H1 (cell line): Measurements from ENCODE around the gene FADD. TPM values are rescaled to one million over a fixed set of nuclear protein-coding genes. Genes with fewer than 3 reads are reported as not detected.

Source experiments
- CTCF ChIA-PET: fragments of 300-600 bp; sonication (Branson Sonifier 250); formaldehyde crosslinking; loops from one replicate; lab custom pipeline; 2021; ENCODE audit not compliant: partially characterized antibody; lab: Charles Lee
- POLR2A ChIA-PET: fragments of 300-600 bp; sonication (Branson Sonifier 250); formaldehyde crosslinking; loops from one replicate; lab custom pipeline; 2021; ENCODE audit warnings: inconsistent platforms; ENCODE audit not compliant: partially characterized antibody; lab: Charles Lee
- DNase-seq, 2 experiments: peaks; one replicate each; pipeline versions ENCODE4 v3.0.0 to v3.0.0-alpha.2; 2010 to 2022; ENCODE audit warnings: low spot score in 2 of 2, low read depth in 1 of 2, mixed read lengths in 1 of 2
- FAIRE-seq: peaks from 2 replicates; lab custom pipeline; 2011; peaks lifted over from hg19 to GRCh38; lab: Jason Lieb, UNC
- H2AFZ ChIP-seq: 2 replicates; pipeline ENCODE4 v1.8.1; 2012; ENCODE audit warnings: low read length, inconsistent platforms
- H2AK5ac ChIP-seq: 2 replicates; pipeline ENCODE4 v1.6.1; 2013; ENCODE audit warnings: low read depth, low read length
- H2BK120ac ChIP-seq: replicated peaks from 2 replicates; pipeline ENCODE3; 2013; ENCODE audit warnings: low read depth, low read length, inconsistent platforms
- H2BK12ac ChIP-seq: 2 replicates; pipeline ENCODE4 v1.6.1; 2013; ENCODE audit warnings: low read depth, low read length
- H2BK15ac ChIP-seq: 2 replicates; pipeline ENCODE4 v1.6.1; 2013; ENCODE audit warnings: low read length
- H2BK20ac ChIP-seq: 2 replicates; pipeline ENCODE4 v1.6.1; 2013; ENCODE audit warnings: low read length
- H2BK5ac ChIP-seq: 2 replicates; pipeline ENCODE4 v1.6.1; 2013; ENCODE audit warnings: low read depth, low read length
- H3K14ac ChIP-seq: 2 replicates; pipeline ENCODE4 v1.6.1; 2013; ENCODE audit warnings: inconsistent platforms; ENCODE audit not compliant: insufficient read length
- H3K18ac ChIP-seq: 2 replicates; pipeline ENCODE4 v1.6.1; 2013; ENCODE audit warnings: low read length; ENCODE audit errors: extremely low read depth
- H3K23ac ChIP-seq: 2 replicates; pipeline ENCODE4 v1.6.1; 2013; ENCODE audit warnings: inconsistent platforms; ENCODE audit not compliant: insufficient read length
- H3K23me2 ChIP-seq: 2 replicates; pipeline ENCODE4 v1.6.1; 2013; ENCODE audit warnings: low read depth, low read length
- H3K27ac ChIP-seq: 2 replicates; pipeline ENCODE4 v1.6.1; 2011; ENCODE audit warnings: low read depth, low read length, inconsistent platforms
- H3K27me3 ChIP-seq, 4 experiments: replicated peaks in 1 of 4; 1 replicate in 1 of 4; 2 replicates in 3 of 4; pipeline versions ENCODE4 v1.6.1 to v1.8.1; 2011 to 2013; ENCODE audit warnings: low read length in 3 of 4, mild to moderate bottlenecking in 3 of 4, inconsistent platforms in 2 of 4, mixed read lengths in 2 of 4, moderate library complexity in 1 of 4; ENCODE audit not compliant: control insufficient read depth in 3 of 4, insufficient read depth in 3 of 4; ENCODE audit errors: extremely low read depth in 1 of 4
- H3K36me3 ChIP-seq, 4 experiments: 2 replicates each; pipeline versions ENCODE4 v1.6.1 to v1.8.1; 2011 to 2013; ENCODE audit warnings: mild to moderate bottlenecking in 4 of 4, low read length in 3 of 4, moderate library complexity in 2 of 4, control low read depth in 1 of 4, inconsistent platforms in 1 of 4; ENCODE audit not compliant: insufficient read depth in 4 of 4, control insufficient read depth in 2 of 4
- H3K4ac ChIP-seq: replicated peaks from 2 replicates; pipeline ENCODE3; 2013; ENCODE audit warnings: low read length, low read depth, mixed read lengths, inconsistent platforms; ENCODE audit not compliant: insufficient read length
- H3K4me1 ChIP-seq, 4 experiments: replicated peaks in 1 of 4; 1 replicate in 1 of 4; 2 replicates in 3 of 4; pipeline versions ENCODE4 v1.6.1 to v1.8.1; 2011 to 2013; ENCODE audit warnings: low read length in 3 of 4, inconsistent platforms in 2 of 4, mixed read lengths in 1 of 4; ENCODE audit not compliant: insufficient read depth in 4 of 4, control insufficient read depth in 3 of 4
- H3K4me2 ChIP-seq, 2 experiments: 2 replicates each; pipeline versions ENCODE4 v1.6.1 to v1.8.1; 2011 to 2013; ENCODE audit warnings: low read depth in 2 of 2, low read length in 2 of 2, control low read depth in 1 of 2, inconsistent platforms in 1 of 2, mild to moderate bottlenecking in 1 of 2; ENCODE audit not compliant: insufficient read depth in 1 of 2
- H3K4me3 ChIP-seq, 4 experiments: fragments of 200-600, 300-600 bp in 1 of 4; sonication (generic), shearing (Covaris generic), sonication (Bioruptor Twin) in 1 of 4; 2 replicates each; pipeline versions ENCODE4 v1.5.1 to v1.8.1; 2011 to 2016; ENCODE audit warnings: low read length in 4 of 4, low read depth in 3 of 4, control low read depth in 2 of 4, inconsistent platforms in 2 of 4, mild to moderate bottlenecking in 2 of 4, mixed read lengths in 1 of 4, moderate library complexity in 1 of 4; ENCODE audit not compliant: insufficient read depth in 2 of 4; ENCODE audit errors: extremely low read depth in 1 of 4
- H3K56ac ChIP-seq: replicated peaks from 2 replicates; pipeline ENCODE3; 2013; ENCODE audit warnings: low read depth, mild to moderate bottlenecking, mixed read lengths, low read length, inconsistent platforms; ENCODE audit not compliant: insufficient read length
- H3K79me1 ChIP-seq: 2 replicates; pipeline ENCODE4 v1.6.1; 2013; ENCODE audit warnings: low read depth, low read length, control low read depth
- H3K79me2 ChIP-seq, 2 experiments: 2 replicates each; pipeline versions ENCODE4 v1.6.1 to v1.8.1; 2012 to 2013; ENCODE audit warnings: low read length in 2 of 2, mild to moderate bottlenecking in 2 of 2, inconsistent platforms in 1 of 2; ENCODE audit not compliant: insufficient read depth in 2 of 2, control insufficient read depth in 1 of 2
- H3K9ac ChIP-seq, 4 experiments: replicated peaks in 1 of 4; 1 replicate in 1 of 4; 2 replicates in 3 of 4; pipeline versions ENCODE4 v1.6.1 to v1.8.1; 2011 to 2013; ENCODE audit warnings: low read depth in 3 of 4, low read length in 3 of 4, control low read depth in 2 of 4, mild to moderate bottlenecking in 2 of 4, moderate library complexity in 2 of 4, inconsistent platforms in 1 of 4; ENCODE audit errors: extremely low read depth in 1 of 4
- H3K9me3 ChIP-seq, 2 experiments: 2 replicates each; pipeline versions ENCODE4 v1.6.1 to v1.8.1; 2012 to 2013; ENCODE audit warnings: mild to moderate bottlenecking in 2 of 2, moderate library complexity in 2 of 2, control low read depth in 1 of 2, inconsistent platforms in 1 of 2, low read depth in 1 of 2, low read length in 1 of 2, mixed read lengths in 1 of 2; ENCODE audit not compliant: insufficient read depth in 2 of 2
- H4K20me1 ChIP-seq, 2 experiments: replicated peaks in 1 of 2; 2 replicates each; pipeline versions ENCODE3 to v1.8.1; 2011 to 2013; ENCODE audit warnings: inconsistent platforms in 2 of 2, low read length in 2 of 2, mild to moderate bottlenecking in 1 of 2; ENCODE audit not compliant: insufficient read depth in 2 of 2, control insufficient read depth in 1 of 2
- H4K5ac ChIP-seq: 2 replicates; pipeline ENCODE4 v1.6.1; 2013; ENCODE audit warnings: low read length, low read depth, mixed read lengths, inconsistent platforms; ENCODE audit not compliant: insufficient read length
- H4K8ac ChIP-seq: 2 replicates; pipeline ENCODE4 v1.8.0; 2013; ENCODE audit warnings: mild to moderate bottlenecking, moderate library complexity, low read length, inconsistent platforms; ENCODE audit not compliant: insufficient read depth; ENCODE audit errors: extremely low read depth
- H4K91ac ChIP-seq: replicated peaks from 2 replicates; pipeline ENCODE3; 2013; ENCODE audit warnings: low read length, mixed read lengths, inconsistent platforms; ENCODE audit not compliant: insufficient read length
- CHD2 ChIP-seq: IDR thresholded peaks from 2 replicates; pipeline ENCODE4 v1.6.1; 2012; ENCODE audit warnings: low read length, improper control_type of control experiment
- EP300 ChIP-seq, 2 experiments: IDR thresholded peaks; 1 replicate in 1 of 2; 2 replicates in 1 of 2; pipeline ENCODE4 v1.6.1; 2011 to 2012; ENCODE audit warnings: low read depth in 2 of 2, low read length in 2 of 2, mild to moderate bottlenecking in 2 of 2, borderline replicate concordance in 1 of 2, inconsistent platforms in 1 of 2, moderate library complexity in 1 of 2
- SP4 ChIP-seq: IDR thresholded peaks from 2 replicates; pipeline ENCODE4 v1.6.1; 2012; ENCODE audit warnings: low read length, inconsistent platforms
- TEAD4 ChIP-seq: IDR thresholded peaks from 2 replicates; pipeline ENCODE4 v1.6.1; 2012; ENCODE audit warnings: low read depth, low read length, inconsistent platforms, mixed read lengths
- WGBS, 2 experiments: shearing (Covaris generic) in 1 of 2; methylation state at CpG; one replicate each; pipeline versions ENCODE4 v1.1.6 to v1.1.7; 2013 to 2015; ENCODE audit warnings: low lambda C conversion rate in 2 of 2, mixed read lengths in 2 of 2, inconsistent platforms in 1 of 2, low coverage in 1 of 2, missing lambda C conversion rate in 1 of 2; ENCODE audit not compliant: insufficient replicate concordance in 2 of 2, insufficient coverage in 1 of 2, insufficient read length in 1 of 2; ENCODE audit errors: extremely low coverage in 1 of 2, missing lambda C conversion rate in 1 of 2; 5-methylcytosine and 5-hydroxymethylcytosine counted together
- polyA plus RNA-seq, 7 experiments: library from polyadenylated mRNA; depleted of rRNA in 3 of 7; stranded (reverse) in 5 of 7; unstranded in 2 of 7; fragments of >200 nt in 5 of 7; fragments of 200-250 nt in 2 of 7; gene quantifications; 1 replicate in 5 of 7; 2 replicates in 1 of 7; 4 replicates in 1 of 7; pipeline versions ENCODE4 v1.2.1 to v1.2.3, GENCODE V29; 2011 to 2013; ENCODE audit warnings: missing spikeins in 2 of 7, mixed read lengths in 2 of 7
- total RNA-seq: library from RNA; stranded (reverse); fragmentation: NEBNext Ultra II Directional; extraction: Animal tissue kit (Norgen Biotek cat#: 25700); gene quantifications from 2 replicates; pipeline ENCODE4 v1.2.1, GENCODE V29; 2021
- TF ChIP-seq, protein P1 (sequence below): IDR thresholded peaks from 2 replicates; pipeline ENCODE4 v1.6.1; 2012; ENCODE audit warnings: inconsistent platforms
- TF ChIP-seq, protein P2 (sequence below): IDR thresholded peaks from 2 replicates; pipeline ENCODE4 v1.6.1; 2012; ENCODE audit warnings: inconsistent platforms

The FADD gene
- total and polyA plus RNA-seq, 2 of the 8 experiments (the other 6 are each of a cell fraction or from before 2014, with no cell fraction given) = 29.0 to 43.9 TPM

DNA sequence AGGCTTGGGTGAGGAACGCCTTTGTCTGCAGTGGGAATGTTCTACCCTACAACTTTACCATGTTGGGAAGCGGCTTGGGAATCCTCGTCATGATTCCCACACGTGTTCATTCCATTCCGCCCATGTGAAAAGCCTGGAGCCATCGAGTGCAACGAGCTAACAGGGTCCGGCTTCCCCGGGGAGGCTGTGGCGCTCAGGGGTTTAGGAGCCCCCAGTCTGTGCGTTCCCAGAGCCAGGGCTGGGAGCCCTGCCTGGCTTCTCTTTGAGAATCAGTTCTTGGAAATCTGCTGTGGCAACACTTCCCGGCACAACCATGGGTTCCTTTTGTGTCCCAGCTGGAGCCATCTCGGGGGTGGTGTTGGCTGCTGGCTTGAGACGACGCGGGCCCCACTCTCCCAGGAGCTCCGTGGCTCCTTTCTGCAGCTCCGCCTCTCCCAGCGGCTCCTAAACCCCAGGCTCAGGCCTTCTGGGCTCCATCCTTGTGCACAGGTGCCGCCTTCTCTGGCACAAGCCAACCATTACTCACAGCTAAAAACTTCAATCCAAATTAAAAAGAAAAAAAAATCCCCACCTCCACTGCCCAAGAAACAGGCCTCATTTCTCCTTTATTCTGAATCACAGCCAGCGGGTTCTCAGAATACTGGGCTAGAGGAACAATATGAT is 48.7 kb downstream of the FADD start:
- H2BK20ac ChIP-seq = no peak overlapping the region; the same call in 1 of the 2 replicates
- no peaks in the 10 kb centered on the region for H3K23me2 ChIP-seq
- H4K20me1 ChIP-seq = no peaks in the 10 kb centered on the region
- no peak overlapping the region for H2AK5ac ChIP-seq
- peak overlapping the region; percentile 10 for H4K91ac ChIP-seq
- TF ChIP-seq CHD2 (no peak), TEAD4 (no peak), SP4 (no peak), EP300 (IDR thresholded peaks at IDR 0.05; ENCODE audit: borderline replicate concordance in 1 of 2, low read depth in 2 of 2, low read length in 2 of 2) (no peak)
- TF ChIP-seq, protein P1, sequence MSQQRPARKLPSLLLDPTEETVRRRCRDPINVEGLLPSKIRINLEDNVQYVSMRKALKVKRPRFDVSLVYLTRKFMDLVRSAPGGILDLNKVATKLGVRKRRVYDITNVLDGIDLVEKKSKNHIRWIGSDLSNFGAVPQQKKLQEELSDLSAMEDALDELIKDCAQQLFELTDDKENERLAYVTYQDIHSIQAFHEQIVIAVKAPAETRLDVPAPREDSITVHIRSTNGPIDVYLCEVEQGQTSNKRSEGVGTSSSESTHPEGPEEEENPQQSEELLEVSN = peak; percentile 34; the same call in 1 of the 2 replicates
- TF ChIP-seq, protein P2, sequence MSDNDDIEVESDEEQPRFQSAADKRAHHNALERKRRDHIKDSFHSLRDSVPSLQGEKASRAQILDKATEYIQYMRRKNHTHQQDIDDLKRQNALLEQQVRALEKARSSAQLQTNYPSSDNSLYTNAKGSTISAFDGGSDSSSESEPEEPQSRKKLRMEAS = 0 out of 2 replicates have a peak, but pooled peaks have one; percentile 24
- 0 out of 7 replicates have a peak, but pooled peaks cover 0 to 6% (median 0%) of the 10 kb centered on the region in 4 experiments for H3K4me1 ChIP-seq
- peak overlapping the region; percentile 97; the same call in 1 of the 2 replicates for H2AFZ ChIP-seq
- H2BK12ac ChIP-seq = no peak overlapping the region
- H4K8ac ChIP-seq = no peak overlapping the region; the same call in 1 of the 2 replicates
- no peak overlapping the region for H2BK5ac ChIP-seq
- H4K5ac ChIP-seq = no peak overlapping the region
- no peak overlapping the region for H3K14ac ChIP-seq
- no peak overlapping the region for H3K9ac ChIP-seq
- H3K4ac ChIP-seq = no peak overlapping the region
- no peak overlapping the region for H3K23ac ChIP-seq
- WGBS, 2 experiments = 89% methylated on average over 17 of the region's 21 CpGs; no CpG with 5 or more reads in 1 of the 2 experiments
- no peak overlapping the region for H3K4me2 ChIP-seq
- CTCF ChIA-PET = interaction anchor here (0.6 kb wide), 1 partner anchor 56 kb away, joined by 4 read pairs; no protein-coding TSS in a partner anchor
- H3K18ac ChIP-seq = no peak overlapping the region
- no peaks in the 10 kb centered on the region for H3K79me1 ChIP-seq
- FAIRE-seq (no peak), DNase-seq (no peak)
- H2BK120ac ChIP-seq = no peak overlapping the region
- no peak overlapping the region for H2BK15ac ChIP-seq
- H3K27me3 ChIP-seq = no peaks in the 10 kb centered on the region
- H3K27ac ChIP-seq = no peak overlapping the region
- no peaks in the 10 kb centered on the region for H3K79me2 ChIP-seq
- POLR2A ChIA-PET = interaction anchor here (1.2 kb wide), 1 partner anchor 48 kb away, joined by 3 read pairs; no protein-coding TSS in a partner anchor
- no peak overlapping the region for H3K56ac ChIP-seq
- H3K9me3 ChIP-seq = no peaks in the 10 kb centered on the region
- no peaks in the 10 kb centered on the region for H3K36me3 ChIP-seq
- H3K4me3 ChIP-seq = no peak overlapping the region
